Neural cell (in vitro differentiated cells): ENCODE measurements around the gene GMPPB. TPM values are rescaled to one million over a fixed set of nuclear protein-coding genes. Genes with fewer than 3 reads are reported as not detected.

Experiments used
- H2AFZ ChIP-seq: fragments of 200-600, 300-800 bp; sonication (generic), shearing (Covaris generic); 2 replicates; pipeline ENCODE4 v1.6.0; 2014; ENCODE audit warnings: low read depth, mild to moderate bottlenecking, antibody characterized with exemption, low read length, moderate library complexity
- H3F3A ChIP-seq: fragments of 200-600 bp; shearing (Covaris generic); 2 replicates; pipeline ENCODE4 v1.6.1; 2016; ENCODE audit warnings: mild to moderate bottlenecking, moderate library complexity, mixed read lengths, antibody characterized with exemption, low read length; ENCODE audit not compliant: insufficient read depth, poor library complexity, severe bottlenecking
- H3K27ac ChIP-seq: fragments of 200-600, 300-800 bp; sonication (generic), shearing (Covaris generic); 2 replicates; pipeline ENCODE4 v1.5.1; 2014; ENCODE audit warnings: mild to moderate bottlenecking, low read length, moderate library complexity
- H3K27me3 ChIP-seq: fragments of 300-800, 200-600 bp; sonication (generic), shearing (Covaris generic); 2 replicates; pipeline ENCODE4 v1.6.0; 2014; ENCODE audit warnings: mild to moderate bottlenecking, low read depth, low read length, moderate library complexity; ENCODE audit not compliant: insufficient read depth
- H3K36me3 ChIP-seq: fragments of 300-800, 200-600 bp; sonication (generic), shearing (Covaris generic); 2 replicates; pipeline ENCODE4 v1.5.1; 2014; ENCODE audit warnings: mild to moderate bottlenecking, antibody characterized with exemption, low read length, moderate library complexity; ENCODE audit not compliant: insufficient read depth
- H3K4me2 ChIP-seq: fragments of 300-800, 200-600 bp; sonication (generic), shearing (Covaris generic); 2 replicates; pipeline ENCODE4 v1.6.0; 2014; ENCODE audit warnings: mild to moderate bottlenecking, low read length
- H3K4me3 ChIP-seq: fragments of 300-800, 200-600 bp; sonication (generic), shearing (Covaris generic); 2 replicates; pipeline ENCODE4 v1.5.1; 2014; ENCODE audit warnings: mild to moderate bottlenecking, low read length, moderate library complexity
- H3K79me2 ChIP-seq: fragments of 200-600 bp; shearing (Covaris generic); replicated peaks from 2 replicates; pipeline ENCODE4 v1.6.0; 2014; ENCODE audit warnings: mild to moderate bottlenecking, low read length, moderate library complexity; ENCODE audit not compliant: insufficient read depth
- H3K9ac ChIP-seq: fragments of 300-800, 200-600 bp; sonication (generic), shearing (Covaris generic); 2 replicates; pipeline ENCODE4 v1.6.1; 2016; ENCODE audit warnings: mild to moderate bottlenecking, low read length, mixed read lengths
- H3K9me2 ChIP-seq: fragments of 200-600 bp; shearing (Covaris generic); 2 replicates; pipeline ENCODE4 v1.6.1; 2016; ENCODE audit warnings: mild to moderate bottlenecking, low read length, mixed read lengths; ENCODE audit not compliant: insufficient read depth
- H3K9me3 ChIP-seq: fragments of 200-600, 300-800 bp; sonication (generic), shearing (Covaris generic); 2 replicates; pipeline ENCODE4 v1.6.1; 2016; ENCODE audit warnings: mild to moderate bottlenecking, mixed run types, low read length, moderate library complexity, mixed read lengths
- H4K20me1 ChIP-seq: fragments of 200-600 bp; shearing (Covaris generic); 2 replicates; pipeline ENCODE4 v1.6.1; 2016; ENCODE audit warnings: mild to moderate bottlenecking, mixed run types; ENCODE audit not compliant: insufficient read depth
- CTCF ChIP-seq: fragments of 450-650 bp; IDR thresholded peaks from 2 replicates; pipeline ENCODE4 v1.5.1; 2014; ENCODE audit warnings: antibody characterized with exemption, mild to moderate bottlenecking, moderate library complexity; ENCODE audit not compliant: poor library complexity, severe bottlenecking
- EP300 ChIP-seq: fragments of 450-650 bp; conservative IDR thresholded peaks from 2 replicates; pipeline ENCODE4 v1.6.1; 2014; ENCODE audit warnings: antibody characterized with exemption, mild to moderate bottlenecking, moderate library complexity; ENCODE audit not compliant: poor library complexity, severe bottlenecking
- EZH2 ChIP-seq: fragments of 200-600, 300-800 bp; shearing (Covaris generic), sonication (generic); IDR thresholded peaks from 2 replicates; pipeline ENCODE4 v1.6.1; 2014; ENCODE audit warnings: antibody characterized with exemption, low read length, borderline replicate concordance, mild to moderate bottlenecking; ENCODE audit not compliant: insufficient read depth, poor library complexity, severe bottlenecking
- MXI1 ChIP-seq: fragments of 450-650 bp; conservative IDR thresholded peaks from 2 replicates; pipeline ENCODE4 v1.6.1; 2014; ENCODE audit warnings: antibody characterized with exemption, mild to moderate bottlenecking; ENCODE audit not compliant: poor library complexity, severe bottlenecking
- POLR2AphosphoS5 ChIP-seq: IDR thresholded peaks from 2 replicates; pipeline ENCODE4 v1.6.1; 2012
- RAD21 ChIP-seq: fragments of 450-650 bp; conservative IDR thresholded peaks from 2 replicates; pipeline ENCODE4 v1.6.1; 2014; ENCODE audit warnings: antibody characterized with exemption, mild to moderate bottlenecking, moderate library complexity
- REST ChIP-seq: IDR thresholded peaks from 2 replicates; pipeline ENCODE4 v1.6.1; 2012; ENCODE audit warnings: borderline replicate concordance
- SMC3 ChIP-seq: fragments of 450-650 bp; conservative IDR thresholded peaks from 2 replicates; pipeline ENCODE4 v1.6.1; 2014; ENCODE audit warnings: antibody characterized with exemption, mild to moderate bottlenecking, moderate library complexity; ENCODE audit not compliant: poor library complexity
- TAF1 ChIP-seq: IDR thresholded peaks from 2 replicates; pipeline ENCODE4 v1.6.1; 2012; ENCODE audit warnings: low read depth
- polyA plus RNA-seq: library from polyadenylated mRNA; depleted of rRNA; stranded (reverse); fragments of >200 nt; gene quantifications from 2 replicates; pipeline ENCODE4 v1.2.3, GENCODE V29; 2014

Gene GMPPB
- polyA plus RNA-seq, 1 donor from 2014 or later = 20.8 TPM

GRCh38 chr3:49718858-49719213 lies 4.9 kb downstream of the GMPPB start:
- no peaks in the 10 kb centered on the region for H3K9me3 ChIP-seq
- H4K20me1 ChIP-seq = no peaks in the 10 kb centered on the region
- no peaks in the 10 kb centered on the region for H3K79me2 ChIP-seq
- H3K9me2 ChIP-seq = no peaks in the 10 kb centered on the region
- H3F3A ChIP-seq = no peaks in the 10 kb centered on the region
- H2AFZ ChIP-seq = no peak overlapping the region
- H3K4me3 ChIP-seq = peak overlapping the region; percentile 72
- H3K9ac ChIP-seq = peak overlapping the region; percentile 30
- no peaks in the 10 kb centered on the region for H3K27me3 ChIP-seq
- H3K27ac ChIP-seq = peak overlapping the region; percentile 28
- peaks cover 3% of the 10 kb centered on the region for H3K36me3 ChIP-seq
- TF ChIP-seq RAD21 (no peak), REST (no peak), EP300 (no peak), MXI1 (no peak), EZH2 (no peak), SMC3 (no peak), TAF1 (no peak), POLR2AphosphoS5 (no peak), CTCF (no peak)
- H3K4me2 ChIP-seq = peak overlapping the region; percentile 41

- Histone ChIP-seq H3K36me3 (peaks cover 3% of the 10 kb centered on the region), H3K4me3 (peak overlapping the region; percentile 72), H3K4me2 (no peak overlapping the region), H3K27ac (no peak overlapping the region), H2AFZ (no peak overlapping the region), H3F3A (no peaks in the 10 kb centered on the region), H3K79me2 (no peaks in the 10 kb centered on the region), H3K9me3 (no peaks in the 10 kb centered on the region), H3K9ac (no peak overlapping the region), H3K9me2 (no peaks in the 10 kb centered on the region), H3K27me3 (no peaks in the 10 kb centered on the region), H4K20me1 (no peaks in the 10 kb centered on the region)
- TF ChIP-seq TAF1 (no peak), REST (no peak), EP300 (no peak), CTCF (no peak), RAD21 (no peak), MXI1 (no peak), POLR2AphosphoS5 (no peak), SMC3 (no peak), EZH2 (no peak)
These were observed 5.5 kb downstream of the GMPPB start for GRCh38 chr3:49717959-49718857.
